Gastroesophageal sphincter (tissue), 4 donors: ENCODE data around the gene LSMEM2. TPM values are rescaled to one million over a fixed set of nuclear protein-coding genes. Genes with fewer than 3 reads are reported as not detected.

Experiments
- ATAC-seq: fragments of 150-250 bp; one replicate; pipeline ENCODE4 v1.9.1; 2016; ENCODE audit warnings: mild to moderate bottlenecking, moderate library complexity
- H3K27ac ChIP-seq, 4 donors: fragments of 200-600 bp; sonication (generic) in 3 of 4; 1 replicate in 3 of 4; 2 replicates in 1 of 4; pipeline ENCODE4 v1.5.1; 2016 to 2019
- H3K27me3 ChIP-seq: fragments of 200-600 bp; sonication (generic); one replicate; pipeline ENCODE4 v1.5.1; 2019
- H3K36me3 ChIP-seq, 2 donors: fragments of 200-600 bp; sonication (generic); one replicate each; pipeline ENCODE4 v1.5.1; 2019; ENCODE audit warnings: control low read depth in 1 of 2
- H3K4me1 ChIP-seq, 3 donors: fragments of 200-600 bp; sonication (generic); 1 replicate in 2 of 3; 2 replicates in 1 of 3; pipeline ENCODE4 v1.5.1; 2016 to 2019; ENCODE audit warnings: control low read depth in 2 of 3
- H3K4me3 ChIP-seq, 2 donors: fragments of 200-600 bp; sonication (generic); one replicate each; pipeline ENCODE4 v1.5.1; 2019; ENCODE audit warnings: mild to moderate bottlenecking in 1 of 2, moderate library complexity in 1 of 2
- H3K9me3 ChIP-seq, 3 donors: fragments of 200-600 bp; sonication (generic); one replicate each; pipeline ENCODE4 v1.5.1; 2017 to 2019; ENCODE audit warnings: control low read depth in 2 of 3
- EP300 ChIP-seq: sonication (generic); formaldehyde crosslinking; IDR thresholded peaks from one replicate; pipeline ENCODE4 v1.6.1; 2017; ENCODE audit warnings: antibody characterized with exemption, mild to moderate bottlenecking
- POLR2A ChIP-seq, 2 donors: fragments of 450-650 bp; IDR thresholded peaks; one replicate each; pipeline ENCODE4 v1.6.1; 2017; ENCODE audit warnings: antibody characterized with exemption in 2 of 2, mild to moderate bottlenecking in 2 of 2, moderate library complexity in 1 of 2
- POLR2AphosphoS5 ChIP-seq: sonication (generic); formaldehyde crosslinking; IDR thresholded peaks from one replicate; pipeline ENCODE4 v1.6.1; 2017; ENCODE audit warnings: antibody characterized with exemption
- WGBS, 2 donors: methylation state at CpG; one replicate each; pipeline ENCODE4 v1.1.5; 2018; ENCODE audit warnings: low coverage in 1 of 2; 5-methylcytosine and 5-hydroxymethylcytosine counted together
- total RNA-seq, 4 donors: library from RNA; depleted of rRNA; stranded (reverse); fragments of >200 nt; gene quantifications; one replicate each; pipeline ENCODE4 v1.1.0, GENCODE V29; 2016
- TF ChIP-seq, protein P1 (sequence below), 4 experiments: fragments of 200-600 bp in 2 of 4; fragments of 450-650 bp in 2 of 4; sonication (generic) in 1 of 4; IDR thresholded peaks; one replicate each; pipeline ENCODE4 v1.5.1; 2017 to 2019; ENCODE audit warnings: antibody characterized with exemption in 4 of 4, mild to moderate bottlenecking in 2 of 4, moderate library complexity in 2 of 4

The LSMEM2 gene
- total RNA-seq, 4 donors from 2014 or later: not detected

DNA sequence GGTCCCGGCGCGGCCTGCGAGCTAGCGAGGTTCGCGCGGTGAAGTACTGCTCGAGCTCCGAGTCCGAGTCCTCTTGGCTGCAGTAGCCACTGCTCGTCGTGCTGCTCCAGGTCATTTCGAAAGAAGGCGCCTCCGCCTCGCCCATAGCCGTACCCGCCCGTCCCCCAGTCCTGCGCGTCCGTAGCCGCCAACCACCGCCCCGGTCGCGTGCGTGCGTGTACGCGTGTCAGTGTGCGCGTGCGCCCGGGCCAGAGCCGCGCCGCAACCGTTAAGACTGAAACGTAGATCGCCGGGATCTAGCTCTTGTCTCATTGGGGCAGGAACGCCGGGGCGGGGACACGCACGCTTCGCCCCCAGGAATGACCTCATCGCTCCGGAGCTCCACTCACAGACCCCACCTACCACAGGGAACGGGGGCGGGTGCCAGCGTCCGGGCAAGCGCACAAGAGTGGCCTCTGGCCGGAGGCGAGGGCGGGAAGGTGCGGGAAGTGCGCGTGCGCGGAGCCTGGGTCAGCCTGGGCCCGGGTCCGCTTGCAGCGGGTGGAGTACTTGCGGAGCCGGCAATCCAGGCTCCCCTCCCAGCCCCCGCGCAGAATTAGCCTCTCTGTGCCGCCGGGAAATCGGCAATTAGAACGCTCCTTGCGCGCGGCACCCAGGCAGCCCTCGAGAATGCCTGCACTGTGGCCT, 58.4 kb downstream of the LSMEM2 start:
- ATAC-seq: peak; percentile 91
- no peaks in the 10 kb centered on the region for H3K27me3 ChIP-seq
- WGBS, 2 donors: 0% methylated on average over 4 of the region's 79 CpGs; no CpG with 5 or more reads in 1 of the 2 donors
- H3K27ac ChIP-seq: peak overlapping the region; percentile 81 to 99 (median 96)
- TF ChIP-seq POLR2AphosphoS5 (peak; percentile 93), EP300 (no peak), POLR2A (IDR thresholded peaks at IDR 0.05) (peak; percentile 66 to 73)
- TF ChIP-seq, protein P1, sequence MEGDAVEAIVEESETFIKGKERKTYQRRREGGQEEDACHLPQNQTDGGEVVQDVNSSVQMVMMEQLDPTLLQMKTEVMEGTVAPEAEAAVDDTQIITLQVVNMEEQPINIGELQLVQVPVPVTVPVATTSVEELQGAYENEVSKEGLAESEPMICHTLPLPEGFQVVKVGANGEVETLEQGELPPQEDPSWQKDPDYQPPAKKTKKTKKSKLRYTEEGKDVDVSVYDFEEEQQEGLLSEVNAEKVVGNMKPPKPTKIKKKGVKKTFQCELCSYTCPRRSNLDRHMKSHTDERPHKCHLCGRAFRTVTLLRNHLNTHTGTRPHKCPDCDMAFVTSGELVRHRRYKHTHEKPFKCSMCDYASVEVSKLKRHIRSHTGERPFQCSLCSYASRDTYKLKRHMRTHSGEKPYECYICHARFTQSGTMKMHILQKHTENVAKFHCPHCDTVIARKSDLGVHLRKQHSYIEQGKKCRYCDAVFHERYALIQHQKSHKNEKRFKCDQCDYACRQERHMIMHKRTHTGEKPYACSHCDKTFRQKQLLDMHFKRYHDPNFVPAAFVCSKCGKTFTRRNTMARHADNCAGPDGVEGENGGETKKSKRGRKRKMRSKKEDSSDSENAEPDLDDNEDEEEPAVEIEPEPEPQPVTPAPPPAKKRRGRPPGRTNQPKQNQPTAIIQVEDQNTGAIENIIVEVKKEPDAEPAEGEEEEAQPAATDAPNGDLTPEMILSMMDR (IDR thresholded peaks at IDR 0.05): no peak
- peaks cover 0 to 11% of the 10 kb centered on the region in 2 donors for H3K36me3 ChIP-seq
- peaks cover 0 to 95% (median 51%) of the 10 kb centered on the region in 3 donors for H3K4me1 ChIP-seq
- H3K4me3 ChIP-seq: peak overlapping the region; percentile 54 to 91
- no peaks in the 10 kb centered on the region for H3K9me3 ChIP-seq

Other genes starting within 250 kb of the LSMEM2 start
- 100 to 1,000 TPM in 3 of 4 donors, 10 to 100 TPM in 1; 85.7 to 228 (median 136) TPM for gene RBM5, start 190.2 kb upstream of the LSMEM2 start, total RNA-seq
- 10 to 100 TPM in 3 of 4 donors, 1 to 10 TPM in 1; 6.7 to 33.5 (median 16.3) TPM for gene SEMA3F, start 123.8 kb upstream of the LSMEM2 start, total RNA-seq
- not detected for gene GNAT1, start 87.5 kb upstream of the LSMEM2 start, total RNA-seq
- gene SLC38A3, start 73.8 kb upstream of the LSMEM2 start, total RNA-seq: under 1 TPM in 2 of 4 donors, not detected in 2; 0.35 TPM
- gene GNAI2, start 42.9 kb upstream of the LSMEM2 start, total RNA-seq: 100 to 1,000 TPM; 172 to 262 (median 222) TPM
- 10 to 100 TPM; 29.1 to 54.9 (median 44.2) TPM for gene SEMA3B, start 9.9 kb upstream of the LSMEM2 start, total RNA-seq
- gene IFRD2, start 13.3 kb downstream of the LSMEM2 start, total RNA-seq: 10 to 100 TPM; 37.3 to 85.4 (median 64.9) TPM
- gene HYAL3, start 20.3 kb downstream of the LSMEM2 start, total RNA-seq: 1 to 10 TPM; 2.4 to 8.8 (median 4.0) TPM
- 10 to 100 TPM in 1 of 4 donors, 1 to 10 TPM in 3; 4.2 to 12.3 (median 7.9) TPM for gene NAA80, start 20.3 kb downstream of the LSMEM2 start, total RNA-seq
- gene HYAL1, start 24.5 kb downstream of the LSMEM2 start, total RNA-seq: 10 to 100 TPM in 2 of 4 donors, 1 to 10 TPM in 2; 4.8 to 12.3 (median 7.9) TPM
- 10 to 100 TPM; 37.2 to 87.0 (median 74.8) TPM for gene HYAL2, start 43.7 kb downstream of the LSMEM2 start, total RNA-seq
- 10 to 100 TPM; 23.8 to 36.2 (median 31.3) TPM for gene TUSC2, start 49.1 kb downstream of the LSMEM2 start, total RNA-seq
- gene RASSF1, start 61.7 kb downstream of the LSMEM2 start, total RNA-seq: 10 to 100 TPM; 24.5 to 40.3 (median 26.9) TPM
- under 1 TPM in 1 of 4 donors, not detected in 3; 0.54 TPM for gene ZMYND10, start 66.6 kb downstream of the LSMEM2 start, total RNA-seq
- 10 to 100 TPM; 14.0 to 26.6 (median 19.5) TPM for gene NPRL2, start 71.7 kb downstream of the LSMEM2 start, total RNA-seq
- gene CYB561D2, start 71.8 kb downstream of the LSMEM2 start, total RNA-seq: 10 to 100 TPM in 1 of 4 donors, 1 to 10 TPM in 3; 4.7 to 10.9 (median 9.0) TPM
- gene TMEM115, start 80.4 kb downstream of the LSMEM2 start, total RNA-seq: 10 to 100 TPM; 41.1 to 66.2 (median 55.7) TPM
- gene CACNA2D2, start 224.5 kb downstream of the LSMEM2 start, total RNA-seq: 1 to 10 TPM in 1 of 4 donors, under 1 TPM in 3; 0.31 to 1.7 (median 0.66) TPM